Loucy (cell line): ENCODE measurements around the gene TENT5A.

Source experiments
- H2AFZ ChIP-seq: fragments of 200-600 bp; sonication (generic); 2 replicates; pipeline ENCODE4 v1.6.0; 2016; ENCODE audit warnings: antibody characterized with exemption, mild to moderate bottlenecking, low read length, moderate library complexity
- H3F3A ChIP-seq: fragments of 200-600 bp; 2 replicates; pipeline ENCODE4 v1.6.0; 2016; ENCODE audit warnings: antibody characterized with exemption, low read depth, mild to moderate bottlenecking
- H3K27me3 ChIP-seq: fragments of 200-600 bp; sonication (generic); 2 replicates; pipeline ENCODE4 v1.6.1; 2014; ENCODE audit warnings: low read length, mild to moderate bottlenecking; ENCODE audit not compliant: insufficient read depth, poor library complexity, severe bottlenecking
- H3K36me3 ChIP-seq: fragments of 200-600 bp; sonication (generic); 2 replicates; pipeline ENCODE4 v1.6.1; 2016; ENCODE audit warnings: low read length; ENCODE audit not compliant: insufficient read depth
- H3K4me1 ChIP-seq: fragments of 200-600 bp; sonication (generic); 2 replicates; pipeline ENCODE4 v1.5.1; 2014; ENCODE audit warnings: low read length, mild to moderate bottlenecking; ENCODE audit not compliant: insufficient read depth, poor library complexity, severe bottlenecking
- H3K4me2 ChIP-seq: fragments of 200-600 bp; sonication (generic); 2 replicates; pipeline ENCODE4 v1.6.0; 2014; ENCODE audit warnings: antibody characterized with exemption, low read length, low read depth, mild to moderate bottlenecking; ENCODE audit not compliant: poor library complexity, severe bottlenecking
- H3K4me3 ChIP-seq: fragments of 200-600 bp; sonication (generic); 2 replicates; pipeline ENCODE4 v1.5.1; 2014; ENCODE audit warnings: low read length, mild to moderate bottlenecking, mixed read lengths; ENCODE audit not compliant: poor library complexity, severe bottlenecking
- H3K79me2 ChIP-seq: fragments of 200-600 bp; sonication (generic); 2 replicates; pipeline ENCODE4 v1.6.1; 2014; ENCODE audit warnings: low read length; ENCODE audit not compliant: insufficient read depth
- H3K9ac ChIP-seq: fragments of 200-600 bp; sonication (generic); 2 replicates; pipeline ENCODE4 v1.6.0; 2014; ENCODE audit warnings: mild to moderate bottlenecking, low read depth, low read length, moderate library complexity; ENCODE audit not compliant: poor library complexity, severe bottlenecking
- H3K9me2 ChIP-seq: fragments of 200-600 bp; sonication (generic); replicated peaks from 2 replicates; pipeline ENCODE4 v1.6.1; 2016; ENCODE audit warnings: low read depth, low read length, mixed read lengths
- H3K9me3 ChIP-seq: fragments of 200-600 bp; sonication (generic); 2 replicates; pipeline ENCODE4 v1.6.1; 2014; ENCODE audit warnings: mild to moderate bottlenecking, antibody characterized with exemption, low read length, low read depth; ENCODE audit not compliant: insufficient read depth
- H4K20me1 ChIP-seq: fragments of 200-600 bp; sonication (generic); 2 replicates; pipeline ENCODE4 v1.6.0; 2014; ENCODE audit warnings: antibody characterized with exemption, low read length, mild to moderate bottlenecking; ENCODE audit not compliant: insufficient read depth, poor library complexity, severe bottlenecking
- EZH2phosphoT487 ChIP-seq: fragments of 200-600 bp; IDR thresholded peaks from 2 replicates; pipeline ENCODE4 v1.6.1; 2018; ENCODE audit warnings: antibody characterized with exemption, mild to moderate bottlenecking, moderate library complexity, borderline replicate concordance
- TF ChIP-seq, protein P1 (sequence below): fragments of 200-600 bp; sonication (generic); conservative IDR thresholded peaks from 2 replicates; pipeline ENCODE4 v1.5.1; 2014; ENCODE audit warnings: mild to moderate bottlenecking, antibody characterized with exemption, low read length

The TENT5A gene

DNA sequence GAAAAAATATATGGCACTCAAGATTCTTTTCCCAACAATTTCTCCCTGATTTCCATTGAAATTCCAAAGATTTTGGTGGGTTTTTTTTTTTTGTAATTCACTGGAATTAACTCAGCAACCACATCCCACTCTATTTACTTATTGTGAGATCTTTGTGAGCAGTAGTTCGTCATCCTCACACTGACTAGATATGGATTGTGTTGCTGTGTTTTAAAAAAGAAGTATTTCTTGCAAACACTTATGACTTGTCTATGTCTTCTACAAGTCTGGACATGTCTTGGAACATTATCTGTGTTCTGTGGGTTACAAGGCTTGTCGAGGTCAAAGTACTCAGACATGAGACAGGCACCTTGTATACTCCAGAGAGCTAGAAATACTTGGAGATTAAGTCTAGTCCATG lies 7.3 kb upstream of the TENT5A start:
- H3K9me3 ChIP-seq, result no peaks in the 10 kb centered on the region
- TF ChIP-seq, protein P1, sequence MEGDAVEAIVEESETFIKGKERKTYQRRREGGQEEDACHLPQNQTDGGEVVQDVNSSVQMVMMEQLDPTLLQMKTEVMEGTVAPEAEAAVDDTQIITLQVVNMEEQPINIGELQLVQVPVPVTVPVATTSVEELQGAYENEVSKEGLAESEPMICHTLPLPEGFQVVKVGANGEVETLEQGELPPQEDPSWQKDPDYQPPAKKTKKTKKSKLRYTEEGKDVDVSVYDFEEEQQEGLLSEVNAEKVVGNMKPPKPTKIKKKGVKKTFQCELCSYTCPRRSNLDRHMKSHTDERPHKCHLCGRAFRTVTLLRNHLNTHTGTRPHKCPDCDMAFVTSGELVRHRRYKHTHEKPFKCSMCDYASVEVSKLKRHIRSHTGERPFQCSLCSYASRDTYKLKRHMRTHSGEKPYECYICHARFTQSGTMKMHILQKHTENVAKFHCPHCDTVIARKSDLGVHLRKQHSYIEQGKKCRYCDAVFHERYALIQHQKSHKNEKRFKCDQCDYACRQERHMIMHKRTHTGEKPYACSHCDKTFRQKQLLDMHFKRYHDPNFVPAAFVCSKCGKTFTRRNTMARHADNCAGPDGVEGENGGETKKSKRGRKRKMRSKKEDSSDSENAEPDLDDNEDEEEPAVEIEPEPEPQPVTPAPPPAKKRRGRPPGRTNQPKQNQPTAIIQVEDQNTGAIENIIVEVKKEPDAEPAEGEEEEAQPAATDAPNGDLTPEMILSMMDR, result no peak
- no peak for TF ChIP-seq EZH2phosphoT487
- H3K27me3 ChIP-seq, result no peaks in the 10 kb centered on the region
- H3K9me2 ChIP-seq, result no peaks in the 10 kb centered on the region
- H3K9ac ChIP-seq, result peak overlapping the region; percentile 99
- H2AFZ ChIP-seq, result no peak overlapping the region
- peaks cover 94% of the 10 kb centered on the region for H3K4me1 ChIP-seq
- no peak overlapping the region for H3K4me3 ChIP-seq
- no peaks in the 10 kb centered on the region for H3F3A ChIP-seq
- peak overlapping the region; percentile 5 for H3K4me2 ChIP-seq
- peaks cover 23% of the 10 kb centered on the region for H3K79me2 ChIP-seq
- H3K36me3 ChIP-seq, result no peaks in the 10 kb centered on the region
- no peaks in the 10 kb centered on the region for H4K20me1 ChIP-seq

DNA sequence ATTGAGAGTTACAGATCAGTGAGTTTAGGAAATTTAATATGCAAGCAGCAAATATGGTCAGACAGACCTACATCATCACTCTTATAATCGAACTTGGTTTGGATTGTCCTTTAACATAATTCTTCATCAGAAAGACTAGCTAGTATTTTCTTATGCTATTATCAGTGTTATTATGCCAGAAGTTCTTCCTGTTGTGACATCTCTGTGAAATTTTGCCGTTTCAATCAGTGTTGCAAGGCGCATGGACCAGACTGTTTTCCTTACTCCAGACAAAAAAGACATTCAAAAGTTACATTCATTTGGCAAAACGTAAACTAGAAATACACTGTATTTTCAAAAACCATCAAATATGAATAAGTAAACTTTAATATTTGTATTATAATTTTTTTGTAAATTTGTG lies 5.7 kb upstream of the TENT5A start:
- no peaks in the 10 kb centered on the region for H3K9me3 ChIP-seq
- H3K9ac ChIP-seq, result peak overlapping the region; percentile 99
- H2AFZ ChIP-seq, result no peak overlapping the region
- no peak overlapping the region for H3K4me2 ChIP-seq
- peaks cover 17% of the 10 kb centered on the region for H3K79me2 ChIP-seq
- H3K4me3 ChIP-seq, result no peak overlapping the region
- no peaks in the 10 kb centered on the region for H3F3A ChIP-seq
- TF ChIP-seq EZH2phosphoT487, result no peak
- TF ChIP-seq, protein P1, result no peak
- H3K27me3 ChIP-seq, result no peaks in the 10 kb centered on the region
- no peaks in the 10 kb centered on the region for H3K9me2 ChIP-seq
- H3K4me1 ChIP-seq, result peaks cover 87% of the 10 kb centered on the region
- H3K36me3 ChIP-seq, result no peaks in the 10 kb centered on the region
- H4K20me1 ChIP-seq, result no peaks in the 10 kb centered on the region

DNA sequence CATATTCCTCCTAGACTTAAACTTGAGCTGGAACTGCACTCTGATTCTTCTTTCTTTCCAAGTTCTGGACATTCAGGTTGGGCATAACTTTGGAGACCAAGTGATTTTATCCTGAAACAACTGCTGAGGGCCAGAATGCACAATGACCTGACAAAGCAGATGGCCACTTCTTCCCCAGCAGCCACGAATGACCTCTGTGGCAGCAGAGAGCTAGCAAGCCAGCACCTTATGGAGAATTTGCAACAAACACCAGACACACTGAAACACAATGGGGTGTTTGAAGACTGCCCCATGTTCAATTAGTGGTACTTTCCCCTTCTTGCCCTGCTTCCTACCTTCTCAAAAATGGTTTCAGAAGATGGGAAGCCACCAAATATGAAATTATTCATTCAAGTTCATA lies 4.2 kb upstream of the TENT5A start:
- Histone ChIP-seq H3K4me2 (peak overlapping the region; percentile 33), H3K27me3 (peaks cover 7% of the 10 kb centered on the region), H4K20me1 (peaks cover 3% of the 10 kb centered on the region), H3K4me1 (peaks cover 72% of the 10 kb centered on the region), H2AFZ (peak overlapping the region; percentile 35; the same call in 1 of the 2 replicates), H3K4me3 (no peak overlapping the region), H3K9ac (peak overlapping the region; percentile 99), H3F3A (no peaks in the 10 kb centered on the region), H3K36me3 (no peaks in the 10 kb centered on the region), H3K79me2 (peaks cover 26% of the 10 kb centered on the region), H3K9me3 (no peaks in the 10 kb centered on the region), H3K9me2 (no peaks in the 10 kb centered on the region)
- TF ChIP-seq EZH2phosphoT487, result no peak
- TF ChIP-seq, protein P1, result peak; percentile 38
